ENCODE measurements around the gene FRRS1. TPM values are rescaled to one million over a fixed set of nuclear protein-coding genes. Genes with fewer than 3 reads are reported as not detected.

The FRRS1 gene
- total and polyA plus RNA-seq, 9 donors: 2.8 to 17.2 (median 8.9) TPM

DNA sequence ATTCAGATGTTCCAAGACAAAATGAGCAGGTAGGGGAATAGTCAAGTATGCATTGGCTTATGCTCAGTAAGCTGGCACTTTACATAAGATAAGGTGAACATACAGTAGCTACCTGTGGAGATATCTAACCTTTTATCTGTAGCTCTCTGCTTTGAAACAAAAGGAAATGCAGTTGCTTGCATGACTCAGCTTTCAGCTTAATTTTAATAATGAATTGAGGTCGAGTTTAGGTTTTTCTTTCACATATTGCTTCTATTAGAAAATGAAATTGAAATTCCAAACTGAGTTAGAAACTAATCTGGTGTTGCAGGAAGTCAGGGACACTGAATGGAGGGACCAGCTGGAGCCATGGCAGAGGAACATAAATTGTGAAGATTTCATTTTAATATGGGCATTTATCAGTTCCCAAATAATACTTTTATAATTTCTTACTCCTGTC is 8.3 kb downstream of the FRRS1 start:
- Histone ChIP-seq H3K9me3 (no peaks in the 10 kb centered on the region), H3K27ac (no peak overlapping the region), H3K4me3 (no peak overlapping the region), H3K4me1 (ENCODE audit: insufficient read depth) (peaks cover 2% of the 10 kb centered on the region), H3K27me3 (no peaks in the 10 kb centered on the region), H3K36me3 (no peaks in the 10 kb centered on the region)
- TF ChIP-seq POLR2A (IDR thresholded peaks at IDR 0.05) (no peak), EP300 (IDR thresholded peaks at IDR 0.05) (no peak)
- TF ChIP-seq, protein P1, sequence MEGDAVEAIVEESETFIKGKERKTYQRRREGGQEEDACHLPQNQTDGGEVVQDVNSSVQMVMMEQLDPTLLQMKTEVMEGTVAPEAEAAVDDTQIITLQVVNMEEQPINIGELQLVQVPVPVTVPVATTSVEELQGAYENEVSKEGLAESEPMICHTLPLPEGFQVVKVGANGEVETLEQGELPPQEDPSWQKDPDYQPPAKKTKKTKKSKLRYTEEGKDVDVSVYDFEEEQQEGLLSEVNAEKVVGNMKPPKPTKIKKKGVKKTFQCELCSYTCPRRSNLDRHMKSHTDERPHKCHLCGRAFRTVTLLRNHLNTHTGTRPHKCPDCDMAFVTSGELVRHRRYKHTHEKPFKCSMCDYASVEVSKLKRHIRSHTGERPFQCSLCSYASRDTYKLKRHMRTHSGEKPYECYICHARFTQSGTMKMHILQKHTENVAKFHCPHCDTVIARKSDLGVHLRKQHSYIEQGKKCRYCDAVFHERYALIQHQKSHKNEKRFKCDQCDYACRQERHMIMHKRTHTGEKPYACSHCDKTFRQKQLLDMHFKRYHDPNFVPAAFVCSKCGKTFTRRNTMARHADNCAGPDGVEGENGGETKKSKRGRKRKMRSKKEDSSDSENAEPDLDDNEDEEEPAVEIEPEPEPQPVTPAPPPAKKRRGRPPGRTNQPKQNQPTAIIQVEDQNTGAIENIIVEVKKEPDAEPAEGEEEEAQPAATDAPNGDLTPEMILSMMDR (IDR thresholded peaks at IDR 0.05): no peak
- 14 to 30% (median 22%) methylated on average over 1 of the region's 1 CpG for WGBS, 3 donors
- no peak for DNase-seq
- intact Hi-C loops (cut with DNase I): no loop called here

- H3K4me3 ChIP-seq: no peak overlapping the region
- H3K4me1 ChIP-seq (ENCODE audit: insufficient read depth): peaks cover 2% of the 10 kb centered on the region
- WGBS, 3 donors: 24 to 35% (median 35%) methylated on average over 3 of the region's 3 CpGs
- no peaks in the 10 kb centered on the region for H3K27me3 ChIP-seq
- intact Hi-C loops (cut with DNase I): no loop called here
- H3K36me3 ChIP-seq: no peaks in the 10 kb centered on the region
- no peaks in the 10 kb centered on the region for H3K9me3 ChIP-seq
- no peak for DNase-seq
- no peak overlapping the region for H3K27ac ChIP-seq
- TF ChIP-seq POLR2A (IDR thresholded peaks at IDR 0.05) (no peak), EP300 (IDR thresholded peaks at IDR 0.05) (no peak)
- TF ChIP-seq, protein P1 (IDR thresholded peaks at IDR 0.05): no peak
These were observed 9.8 kb downstream of the FRRS1 start for GRCh38 chr1:99756598-99756997.

GRCh38 chr1:99755664-99756063 is 10.8 kb downstream of the FRRS1 start:
- peaks cover 2% of the 10 kb centered on the region for H3K4me1 ChIP-seq (ENCODE audit: insufficient read depth)
- TF ChIP-seq, protein P1 (IDR thresholded peaks at IDR 0.05): no peak
- no peak for TF ChIP-seq POLR2A (IDR thresholded peaks at IDR 0.05)
- no peak for TF ChIP-seq EP300 (IDR thresholded peaks at IDR 0.05)
- no peak overlapping the region for H3K27ac ChIP-seq
- H3K9me3 ChIP-seq: no peaks in the 10 kb centered on the region
- 45 to 52% (median 45%) methylated on average over 2 of the region's 2 CpGs for WGBS, 3 donors
- H3K36me3 ChIP-seq: no peaks in the 10 kb centered on the region
- no peak for DNase-seq
- no peak overlapping the region for H3K4me3 ChIP-seq
- H3K27me3 ChIP-seq: no peaks in the 10 kb centered on the region
- intact Hi-C loops (cut with DNase I): no loop called here

DNA sequence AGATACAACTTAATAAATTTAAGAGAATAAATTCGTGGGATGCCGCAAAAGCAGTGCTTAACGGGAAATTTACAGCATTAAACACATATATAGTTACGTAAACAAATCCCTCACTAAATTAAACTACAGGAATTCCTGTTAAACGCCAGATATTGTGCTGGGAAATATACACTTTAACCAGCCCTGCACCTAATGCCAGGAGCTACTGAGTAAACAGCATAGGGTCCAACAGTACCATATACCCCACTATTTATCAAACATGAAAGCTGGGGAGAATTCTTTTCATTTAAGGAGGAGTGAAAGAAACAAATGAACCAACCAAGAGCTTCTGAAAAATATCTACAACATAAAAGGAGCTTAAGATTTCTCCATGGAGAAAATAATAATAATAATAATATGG is 11.7 kb downstream of the FRRS1 start:
- intact Hi-C loops (cut with DNase I): no loop called here
- no peak for DNase-seq

More for the DNA sequence above, 11.7 kb downstream of the FRRS1 start:
- H3K36me3 ChIP-seq: no peaks in the 10 kb centered on the region
- H3K4me1 ChIP-seq (ENCODE audit: insufficient read depth): peaks cover 2% of the 10 kb centered on the region
- WGBS, 3 donors: 92 to 94% (median 93%) methylated on average over 5 of the region's 5 CpGs
- no peaks in the 10 kb centered on the region for H3K27me3 ChIP-seq
- no peak overlapping the region for H3K4me3 ChIP-seq
- H3K27ac ChIP-seq: no peak overlapping the region
- TF ChIP-seq POLR2A (IDR thresholded peaks at IDR 0.05) (no peak), EP300 (IDR thresholded peaks at IDR 0.05) (no peak)
- TF ChIP-seq, protein P1 (IDR thresholded peaks at IDR 0.05): no peak
- no peaks in the 10 kb centered on the region for H3K9me3 ChIP-seq
